ENCODE measurements around the gene PITX1. TPM values are rescaled to one million over a fixed set of nuclear protein-coding genes. Genes with fewer than 3 reads are reported as not detected.
"Not testable (repeated sequence)": the region's sequence is repeated elsewhere in the genome, so short reads cannot be mapped to it uniquely, and the experiment has no call there.

The PITX1 gene
- total RNA-seq, 4 donors from 2014 or later = 0.13 to 0.44 TPM; not detected in 2

GRCh38 chr5:135008556-135008955 is 25.5 kb downstream of the PITX1 start:
- intact Hi-C loops (cut with DNase I) = no loop called here
- no peak overlapping the region for H3K4me3 ChIP-seq (replicated peaks in 1 of 3)
- TF ChIP-seq CTCF (IDR thresholded peaks at IDR 0.05) (no peak), POLR2A (IDR thresholded peaks at IDR 0.05) (no peak)
- H3K4me1 ChIP-seq = no peaks in the 10 kb centered on the region
- H3K27ac ChIP-seq = no peak overlapping the region
- WGBS, 2 donors = 95% methylated on average over 8 of the region's 8 CpGs
- no peaks in the 10 kb centered on the region for H3K36me3 ChIP-seq
- DNase-seq = no peak
- H3K27me3 ChIP-seq = no peaks in the 10 kb centered on the region
- H3K9me3 ChIP-seq = no peaks in the 10 kb centered on the region

GRCh38 chr5:135007749-135008363 is 26.2 kb downstream of the PITX1 start:
- 81 to 83% methylated on average over 10 to 11 of the region's 11 CpGs for WGBS, 2 donors
- Histone ChIP-seq H3K4me1 (no peaks in the 10 kb centered on the region), H3K36me3 (no peaks in the 10 kb centered on the region), H3K4me3 (replicated peaks in 1 of 3) (no peak overlapping the region), H3K9me3 (no peaks in the 10 kb centered on the region), H3K27ac (no peak overlapping the region), H3K27me3 (no peaks in the 10 kb centered on the region)
- intact Hi-C loops (cut with DNase I) = no loop called here
- no peak for TF ChIP-seq CTCF (IDR thresholded peaks at IDR 0.05)
- TF ChIP-seq POLR2A (IDR thresholded peaks at IDR 0.05) = no peak
- DNase-seq = no peak

GRCh38 chr5:135007305-135007704 is 26.7 kb downstream of the PITX1 start:
- no peaks in the 10 kb centered on the region for H3K36me3 ChIP-seq
- TF ChIP-seq CTCF (IDR thresholded peaks at IDR 0.05) = no peak
- TF ChIP-seq POLR2A (IDR thresholded peaks at IDR 0.05) = no peak
- intact Hi-C loops (cut with DNase I) = no loop called here
- H3K4me3 ChIP-seq (replicated peaks in 1 of 3) = no peak overlapping the region
- H3K9me3 ChIP-seq = no peaks in the 10 kb centered on the region
- no peaks in the 10 kb centered on the region for H3K27me3 ChIP-seq
- no peak for DNase-seq
- WGBS, 2 donors = 88 to 93% methylated on average over 9 of the region's 9 CpGs
- H3K27ac ChIP-seq = no peak overlapping the region
- H3K4me1 ChIP-seq = no peaks in the 10 kb centered on the region

GRCh38 chr5:135005076-135005475 is 29.0 kb downstream of the PITX1 start:
- intact Hi-C loops (cut with DNase I) = no loop called here
- Histone ChIP-seq H3K27ac (no peak overlapping the region), H3K36me3 (no peaks in the 10 kb centered on the region), H3K4me1 (no peaks in the 10 kb centered on the region), H3K4me3 (replicated peaks in 1 of 3) (no peak overlapping the region), H3K9me3 (no peaks in the 10 kb centered on the region), H3K27me3 (no peaks in the 10 kb centered on the region)
- TF ChIP-seq CTCF (IDR thresholded peaks at IDR 0.05) = no peak
- TF ChIP-seq POLR2A (IDR thresholded peaks at IDR 0.05) = no peak
- no peak for DNase-seq
- WGBS, 2 donors = 64 to 76% methylated on average over 2 to 3 of the region's 3 CpGs

- DNase-seq = no peak
- H3K36me3 ChIP-seq = no peaks in the 10 kb centered on the region
These were observed 29.7 kb downstream of the PITX1 start for GRCh38 chr5:135004376-135004775.

GRCh38 chr5:134998068-134998467 is 36.0 kb downstream of the PITX1 start:
- 95 to 96% methylated on average over 5 of the region's 5 CpGs for WGBS, 2 donors
- DNase-seq; H3K4me3 ChIP-seq (replicated peaks in 1 of 3); H3K9me3 ChIP-seq; H3K27ac ChIP-seq; intact Hi-C loops (cut with DNase I); H3K36me3 ChIP-seq; H3K27me3 ChIP-seq; H3K4me1 ChIP-seq: not testable (repeated sequence)

More at GRCh38 chr5:135004376-135004775, 29.7 kb downstream of the PITX1 start:
- TF ChIP-seq CTCF (IDR thresholded peaks at IDR 0.05) (no peak), POLR2A (IDR thresholded peaks at IDR 0.05) (no peak)
- intact Hi-C loops (cut with DNase I) = no loop called here
- Histone ChIP-seq H3K27ac (no peak overlapping the region), H3K4me1 (no peaks in the 10 kb centered on the region), H3K4me3 (replicated peaks in 1 of 3) (no peak overlapping the region), H3K27me3 (no peaks in the 10 kb centered on the region), H3K9me3 (no peaks in the 10 kb centered on the region)
- 87 to 89% methylated on average over 3 of the region's 3 CpGs for WGBS, 2 donors
